GM19455 (cell line): ENCODE data around the gene ADCY5.

Experiments used
- ATAC-seq: cut with Tn5 transposase; IDR thresholded peaks from one replicate; pipeline ENCODE4 v1.9.1; 2021; ENCODE audit not compliant: unreplicated experiment

ADCY5 gene

GRCh38 chr3:123311201-123311600 lies 137.7 kb downstream of the ADCY5 start:
- no peak for ATAC-seq

GRCh38 chr3:123310741-123311140 lies 138.1 kb downstream of the ADCY5 start:
- no peak for ATAC-seq

GRCh38 chr3:123310186-123310585 lies 138.7 kb downstream of the ADCY5 start:
- no peak for ATAC-seq

GRCh38 chr3:123307064-123307463 lies 141.8 kb downstream of the ADCY5 start:
- no peak for ATAC-seq

GRCh38 chr3:123305192-123305591 lies 143.7 kb downstream of the ADCY5 start:
- no peak for ATAC-seq

GRCh38 chr3:123303976-123304560 lies 144.8 kb downstream of the ADCY5 start:
- ATAC-seq, result no peak

- ATAC-seq, result no peak
Measured at GRCh38 chr3:123302961-123303360, 145.9 kb downstream of the ADCY5 start.

- no peak for ATAC-seq
Measured at GRCh38 chr3:123301331-123302184, 147.3 kb downstream of the ADCY5 start.

- no peak for ATAC-seq
Measured at GRCh38 chr3:123300583-123300982, 148.3 kb downstream of the ADCY5 start.

GRCh38 chr3:123300056-123300455 lies 148.8 kb downstream of the ADCY5 start:
- no peak for ATAC-seq

GRCh38 chr3:123299581-123299980 lies 149.3 kb downstream of the ADCY5 start:
- no peak for ATAC-seq

- no peak for ATAC-seq
Measured at GRCh38 chr3:123298903-123299302, 150.0 kb downstream of the ADCY5 start.

- ATAC-seq, result no peak
Measured at GRCh38 chr3:123297627-123297899, 151.3 kb downstream of the ADCY5 start.

- no peak for ATAC-seq
Measured at GRCh38 chr3:123296836-123297626, 151.9 kb downstream of the ADCY5 start.

- ATAC-seq, result no peak
Measured at GRCh38 chr3:123296261-123296660, 152.6 kb downstream of the ADCY5 start.

- ATAC-seq, result no peak
Measured at GRCh38 chr3:123295901-123296250, 153.0 kb downstream of the ADCY5 start.

GRCh38 chr3:123295171-123295900 lies 153.6 kb downstream of the ADCY5 start:
- no peak for ATAC-seq

- no peak for ATAC-seq
Measured at GRCh38 chr3:123294296-123294938, 154.5 kb downstream of the ADCY5 start.

- no peak for ATAC-seq
Measured at GRCh38 chr3:123292321-123293310, 156.3 kb downstream of the ADCY5 start.

GRCh38 chr3:123291404-123291803 lies 157.5 kb downstream of the ADCY5 start:
- no peak for ATAC-seq
